HG03469 (cell line): ENCODE results near the gene TCF4.

Experiments
- ATAC-seq: cut with Tn5 transposase; IDR thresholded peaks from one replicate; pipeline ENCODE4 v1.9.1; 2021; ENCODE audit warnings: mild to moderate bottlenecking, moderate library complexity, moderate number of reproducible peaks; ENCODE audit not compliant: unreplicated experiment

Gene TCF4

GRCh38 chr18:55419132-55419946 is 168.7 kb downstream of the TCF4 start:
- no peak for ATAC-seq

DNA sequence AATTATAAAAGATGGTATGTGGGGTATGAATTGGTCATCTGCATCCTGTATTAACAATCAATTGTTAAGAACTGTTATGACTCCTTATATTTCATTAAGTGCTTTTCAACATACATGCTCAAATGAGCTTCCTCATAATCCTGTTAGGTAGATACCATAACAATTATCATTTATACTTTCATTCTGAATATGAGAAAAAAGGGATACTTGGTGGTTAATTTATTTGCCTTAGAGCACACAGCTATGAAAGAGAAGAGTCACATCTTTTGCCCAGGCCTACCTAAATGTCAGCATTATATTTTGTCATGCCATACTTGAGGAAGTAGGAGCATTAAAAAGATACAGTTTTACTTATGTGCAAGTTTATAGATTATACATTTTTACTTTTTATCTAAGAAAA is 169.6 kb downstream of the TCF4 start:
- ATAC-seq = no peak

- ATAC-seq = no peak
Measured at GRCh38 chr18:55416791-55417190, 171.2 kb downstream of the TCF4 start.

DNA sequence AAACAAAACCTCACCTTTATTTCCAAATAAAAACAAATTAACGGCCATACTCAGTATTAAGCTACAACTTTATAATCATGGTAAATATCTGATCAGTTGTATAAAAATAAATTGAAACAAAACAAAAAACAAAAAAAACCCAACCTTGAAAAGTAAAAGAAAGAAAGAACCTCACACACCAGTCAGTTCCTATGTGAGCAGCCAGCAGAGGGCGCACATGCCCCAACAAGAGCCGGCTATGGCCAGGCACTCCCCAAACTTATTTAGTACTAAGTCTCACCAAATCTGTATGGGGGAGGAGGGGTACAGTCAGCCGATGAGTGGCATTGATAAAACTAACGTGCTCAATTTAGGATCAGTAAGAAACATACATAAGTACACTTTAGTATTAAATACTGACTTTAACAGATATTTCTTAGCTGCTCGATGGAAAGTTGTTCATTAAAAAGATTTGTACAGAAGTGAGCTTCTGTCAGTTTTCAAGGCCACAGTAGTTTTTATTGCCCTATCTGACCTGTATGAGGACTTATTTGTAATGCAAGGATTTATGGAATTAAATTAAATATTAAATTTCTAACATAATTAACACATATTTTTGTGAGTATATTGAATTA is 172.6 kb downstream of the TCF4 start:
- ATAC-seq = peak; percentile 64

DNA sequence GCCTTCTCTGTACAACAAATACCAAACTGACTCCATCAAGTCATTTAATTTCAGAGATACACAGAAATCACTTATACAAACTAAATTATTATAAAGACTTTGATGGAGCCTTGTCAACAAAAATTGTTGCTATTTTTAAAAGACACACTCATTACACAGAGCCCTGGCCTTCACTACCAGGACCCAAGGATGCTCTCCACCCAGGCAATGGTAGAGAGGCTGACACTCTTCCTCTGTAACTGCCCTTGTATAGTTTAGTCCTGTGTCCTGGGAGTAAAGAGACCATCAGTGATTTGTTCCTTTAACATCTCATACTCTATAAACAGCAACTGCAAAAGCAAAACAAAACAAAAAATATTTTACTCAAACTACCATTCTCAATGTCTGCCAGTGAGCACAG is 173.5 kb downstream of the TCF4 start:
- no peak for ATAC-seq

DNA sequence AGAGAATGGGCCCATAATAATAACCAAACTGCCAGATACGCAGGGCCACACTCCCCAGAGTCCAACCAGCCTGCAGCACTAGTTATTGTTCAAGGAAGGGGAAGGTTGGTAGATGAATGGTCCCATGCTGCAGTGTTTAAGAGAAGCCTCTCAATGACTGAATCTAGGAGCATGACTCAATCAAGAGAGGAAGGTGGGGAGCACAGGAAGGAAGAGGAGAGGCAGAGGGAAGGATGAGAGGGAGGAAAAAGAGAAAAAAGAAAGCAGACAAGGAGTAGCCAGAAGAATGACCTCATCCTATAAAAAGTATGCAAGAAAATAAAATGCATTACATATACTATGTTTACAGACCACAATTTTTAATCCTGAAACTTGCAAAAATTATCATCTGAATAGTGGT is 174.5 kb downstream of the TCF4 start:
- no peak for ATAC-seq

- no peak for ATAC-seq
Measured at GRCh38 chr18:55407774-55408535, 180.0 kb downstream of the TCF4 start.

DNA sequence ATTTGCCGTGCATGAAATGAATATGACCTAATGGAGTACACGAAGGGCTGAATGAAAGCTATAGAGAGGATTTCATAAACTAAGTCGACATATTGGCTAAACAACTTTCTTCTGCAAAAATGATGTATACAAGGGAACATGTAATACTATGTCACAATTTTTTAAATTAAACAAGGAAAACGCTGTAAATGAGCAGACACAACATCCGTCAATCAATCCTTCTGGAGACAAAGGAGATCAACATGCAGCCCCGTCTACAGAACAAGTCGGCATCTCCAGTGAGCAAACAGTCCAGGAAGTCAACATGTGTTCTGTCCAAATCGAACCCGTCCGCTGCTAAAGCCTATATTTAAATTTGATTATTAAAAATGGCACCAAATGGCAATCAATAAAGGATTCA is 180.8 kb downstream of the TCF4 start:
- no peak for ATAC-seq

DNA sequence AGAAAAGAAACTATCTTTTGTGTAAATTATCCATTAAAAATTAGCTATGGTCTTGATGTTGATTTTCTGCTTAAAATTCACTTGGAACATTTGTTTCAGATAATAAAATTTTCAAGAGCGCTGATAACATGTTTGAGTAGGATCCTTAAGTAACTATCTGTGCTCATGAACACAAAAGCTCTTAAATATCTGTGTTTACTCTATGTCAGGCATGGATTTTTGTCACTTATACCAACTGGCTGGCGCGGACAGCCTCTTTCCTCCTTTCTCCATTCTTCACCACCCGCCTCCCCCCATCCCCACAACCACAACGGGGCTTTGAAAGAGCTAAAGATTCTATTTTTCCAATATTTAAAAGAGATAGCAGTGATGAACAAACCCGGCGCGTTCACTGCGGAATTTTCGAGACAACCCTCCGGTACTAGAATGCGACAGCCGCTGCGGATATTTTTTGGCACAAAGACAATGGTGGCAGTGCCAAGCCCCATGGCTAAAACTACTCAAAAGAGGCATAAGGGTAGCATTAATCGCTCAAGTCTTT is 181.5 kb downstream of the TCF4 start:
- no peak for ATAC-seq

GRCh38 chr18:55405893-55406406 is 182.0 kb downstream of the TCF4 start:
- no peak for ATAC-seq

- no peak for ATAC-seq
Measured at GRCh38 chr18:55405475-55405874, 182.5 kb downstream of the TCF4 start.

GRCh38 chr18:55404832-55405465 is 183.0 kb downstream of the TCF4 start:
- ATAC-seq = no peak

GRCh38 chr18:55404136-55404830 is 183.7 kb downstream of the TCF4 start:
- ATAC-seq = no peak

- no peak for ATAC-seq
Measured at GRCh38 chr18:55403421-55403949, 184.5 kb downstream of the TCF4 start.

- ATAC-seq = no peak
Measured at GRCh38 chr18:55402731-55403405, 185.1 kb downstream of the TCF4 start.

DNA sequence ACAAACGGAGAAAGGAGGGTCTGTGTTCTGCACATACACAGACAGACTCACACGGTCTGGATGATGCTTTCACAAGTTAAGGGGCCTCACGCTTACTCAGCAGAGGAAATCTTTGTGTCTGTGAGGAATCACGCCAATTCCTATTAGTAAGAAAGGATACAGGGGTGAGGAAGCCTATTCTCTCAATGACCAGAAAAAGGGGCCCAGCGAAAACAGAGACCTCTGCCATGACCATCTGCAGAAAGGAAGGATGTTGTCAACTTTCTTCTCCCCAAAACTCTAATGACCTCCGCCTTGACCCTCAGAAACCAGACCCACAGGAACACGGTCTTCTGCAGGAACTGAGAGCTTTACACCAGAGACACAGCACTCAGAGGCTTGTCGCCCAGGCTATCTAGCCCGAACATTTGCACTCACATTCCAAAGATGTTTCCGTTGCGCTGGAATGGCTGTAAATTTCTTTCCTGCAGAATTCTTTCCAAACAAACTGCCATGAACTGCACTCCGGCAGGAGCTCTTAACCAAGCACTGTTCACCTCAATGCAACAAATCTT is 186.3 kb downstream of the TCF4 start:
- ATAC-seq = no peak

DNA sequence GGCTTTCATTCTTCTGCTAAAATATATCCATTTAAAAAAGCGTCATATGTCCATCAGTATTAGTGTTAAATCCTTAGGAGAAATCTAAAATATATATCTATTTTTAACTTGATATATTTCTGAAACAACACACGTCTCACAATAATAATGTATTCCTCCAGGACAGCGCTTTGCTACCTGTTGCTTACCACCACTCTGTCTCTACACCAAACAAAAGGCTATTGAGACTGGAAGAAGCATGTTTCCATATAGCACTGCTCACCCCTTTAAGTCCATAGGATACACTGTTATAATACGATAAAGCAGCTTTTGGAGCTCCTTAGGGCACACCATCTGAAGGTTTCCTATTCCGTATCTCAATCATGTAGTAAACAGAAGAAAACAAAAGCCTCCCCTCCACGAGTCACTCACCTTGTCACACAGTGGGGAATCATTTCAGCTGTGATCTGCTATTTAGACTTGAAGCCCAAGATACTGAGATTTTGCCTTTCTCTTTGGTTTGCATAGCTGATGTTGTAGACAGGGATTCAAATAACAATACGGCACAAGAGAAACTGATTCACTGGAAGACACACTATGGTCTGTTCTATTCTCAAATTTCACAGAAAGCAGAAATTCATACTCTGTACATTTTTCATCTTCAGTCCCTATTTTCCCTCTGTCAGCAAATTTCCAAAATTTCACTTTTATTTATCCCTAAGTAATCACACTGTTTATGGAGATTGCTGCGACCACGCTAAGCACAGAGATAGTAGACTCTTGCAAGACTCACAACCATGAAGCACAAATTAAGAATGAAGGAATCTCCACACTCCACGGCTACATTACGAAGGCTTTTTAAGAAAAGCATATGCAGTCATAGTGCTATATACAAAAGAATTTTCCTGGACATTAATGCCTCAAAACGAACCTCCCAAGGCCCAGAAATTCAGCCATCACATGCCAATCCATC is 187.1 kb downstream of the TCF4 start:
- no peak for ATAC-seq

GRCh38 chr18:55400081-55400480 is 187.9 kb downstream of the TCF4 start:
- no peak for ATAC-seq
